Central memory CD8-positive, alpha-beta T cell (primary cell): ENCODE data around the gene GTPBP10.
A peak's percentile ranks its signal among the peaks of the same experiment; 100 is the strongest.

Source experiments
- ATAC-seq: fragments of 150-1000 bp; cut with Tn5 transposase; replicated peaks from 2 replicates; pipeline ENCODE4 v1.10.0; 2022; ENCODE audit warnings: mild to moderate bottlenecking, moderate FRiP score, moderate number of reproducible peaks; ENCODE audit not compliant: poor library complexity, severe bottlenecking; ENCODE audit errors: extremely low read depth
- DNase-seq, 2 donors: peaks; one replicate each; pipeline ENCODE4 v3.0.0; 2021; ENCODE audit warnings: low spot score in 2 of 2
- H3K27ac Mint-ChIP-seq: one replicate; pipeline ENCODE4 v1.8.0; 2022; ENCODE audit warnings: low read depth, mild to moderate bottlenecking, moderate library complexity, mixed read lengths
- H3K27me3 Mint-ChIP-seq: one replicate; pipeline ENCODE4 v1.8.0; 2022; ENCODE audit warnings: mixed read lengths
- H3K36me3 Mint-ChIP-seq: one replicate; pipeline ENCODE4 v1.8.0; 2022; ENCODE audit warnings: mild to moderate bottlenecking, moderate library complexity, mixed read lengths; ENCODE audit not compliant: insufficient read depth
- H3K4me1 Mint-ChIP-seq: one replicate; pipeline ENCODE4 v1.8.0; 2022; ENCODE audit warnings: mixed read lengths
- H3K4me3 Mint-ChIP-seq: one replicate; pipeline ENCODE4 v1.8.0; 2022; ENCODE audit warnings: mild to moderate bottlenecking, moderate library complexity, mixed read lengths
- H3K9me3 Mint-ChIP-seq: one replicate; pipeline ENCODE4 v1.8.0; 2022; ENCODE audit warnings: mixed read lengths

Gene GTPBP10

GRCh38 chr7:90346336-90347125 is at the start of gene GTPBP10:
TSS of gene GTPBP10 (plus strand) at chr7:90346716. CDS start at chr7:90346742, 26 bp downstream.
- no peaks in the 10 kb centered on the region for H3K9me3 Mint-ChIP-seq
- peaks cover 11% of the 10 kb centered on the region for H3K36me3 Mint-ChIP-seq
- peak within 1 kb of the TSS; percentile 92 for H3K4me3 Mint-ChIP-seq
- DNase-seq (peak; percentile 91 to 92), ATAC-seq (peak; percentile 94)
- peaks cover 49% of the 10 kb centered on the region for H3K4me1 Mint-ChIP-seq
- H3K27ac Mint-ChIP-seq: peak within 1 kb of the TSS; percentile 97
- H3K27me3 Mint-ChIP-seq: no peaks in the 10 kb centered on the region

- Mint-ChIP-seq H3K4me3 (no peak overlapping the region), H3K9me3 (no peaks in the 10 kb centered on the region), H3K27me3 (peaks cover 13% of the 10 kb centered on the region), H3K27ac (no peak overlapping the region), H3K4me1 (no peaks in the 10 kb centered on the region), H3K36me3 (no peaks in the 10 kb centered on the region)
- DNase-seq (no peak), ATAC-seq (peak; percentile 32)
These were observed 48.1 kb upstream of the GTPBP10 start for GRCh38 chr7:90298145-90299038.

- H3K4me3 Mint-ChIP-seq: no peak overlapping the region
- H3K27me3 Mint-ChIP-seq: peaks cover 18% of the 10 kb centered on the region
- ATAC-seq (no peak), DNase-seq (no peak)
- H3K9me3 Mint-ChIP-seq: no peaks in the 10 kb centered on the region
- H3K4me1 Mint-ChIP-seq: no peaks in the 10 kb centered on the region
- H3K36me3 Mint-ChIP-seq: no peaks in the 10 kb centered on the region
- no peak overlapping the region for H3K27ac Mint-ChIP-seq
These were observed 43.3 kb upstream of the GTPBP10 start for GRCh38 chr7:90303241-90303640.

- Mint-ChIP-seq H3K4me3 (no peak overlapping the region), H3K4me1 (no peaks in the 10 kb centered on the region), H3K27ac (no peak overlapping the region), H3K9me3 (no peaks in the 10 kb centered on the region), H3K27me3 (peaks cover 45% of the 10 kb centered on the region), H3K36me3 (no peaks in the 10 kb centered on the region)
- no peak for ATAC-seq
- no peak for DNase-seq
These were observed 36.6 kb upstream of the GTPBP10 start for GRCh38 chr7:90309872-90310271.

- DNase-seq (no peak), ATAC-seq (no peak)
- Mint-ChIP-seq H3K9me3 (no peaks in the 10 kb centered on the region), H3K27ac (no peak overlapping the region), H3K4me3 (no peak overlapping the region), H3K27me3 (peaks cover 47% of the 10 kb centered on the region), H3K4me1 (no peaks in the 10 kb centered on the region), H3K36me3 (no peaks in the 10 kb centered on the region)
These were observed 35.3 kb upstream of the GTPBP10 start for GRCh38 chr7:90311175-90311574.

GRCh38 chr7:90312745-90313144 is 33.8 kb upstream of the GTPBP10 start:
- DNase-seq (no peak), ATAC-seq (no peak)
- H3K36me3 Mint-ChIP-seq: no peaks in the 10 kb centered on the region
- no peak overlapping the region for H3K27ac Mint-ChIP-seq
- no peaks in the 10 kb centered on the region for H3K9me3 Mint-ChIP-seq
- no peak overlapping the region for H3K4me3 Mint-ChIP-seq
- peaks cover 49% of the 10 kb centered on the region for H3K27me3 Mint-ChIP-seq
- H3K4me1 Mint-ChIP-seq: no peaks in the 10 kb centered on the region

- H3K4me1 Mint-ChIP-seq: no peaks in the 10 kb centered on the region
- ATAC-seq (no peak), DNase-seq (no peak)
- H3K27ac Mint-ChIP-seq: no peak overlapping the region
- peaks cover 56% of the 10 kb centered on the region for H3K27me3 Mint-ChIP-seq
- H3K9me3 Mint-ChIP-seq: no peaks in the 10 kb centered on the region
- no peaks in the 10 kb centered on the region for H3K36me3 Mint-ChIP-seq
- no peak overlapping the region for H3K4me3 Mint-ChIP-seq
These were observed 32.6 kb upstream of the GTPBP10 start for GRCh38 chr7:90313907-90314306.

GRCh38 chr7:90320014-90320413 is 26.5 kb upstream of the GTPBP10 start:
- peaks cover 75% of the 10 kb centered on the region for H3K27me3 Mint-ChIP-seq
- no peaks in the 10 kb centered on the region for H3K9me3 Mint-ChIP-seq
- H3K4me3 Mint-ChIP-seq: no peak overlapping the region
- no peaks in the 10 kb centered on the region for H3K36me3 Mint-ChIP-seq
- no peak overlapping the region for H3K27ac Mint-ChIP-seq
- no peak for ATAC-seq
- DNase-seq: no peak
- no peaks in the 10 kb centered on the region for H3K4me1 Mint-ChIP-seq

GRCh38 chr7:90320418-90320800 is 26.1 kb upstream of the GTPBP10 start:
- H3K36me3 Mint-ChIP-seq: no peaks in the 10 kb centered on the region
- no peak overlapping the region for H3K27ac Mint-ChIP-seq
- no peak overlapping the region for H3K4me3 Mint-ChIP-seq
- no peak for ATAC-seq
- peaks cover 71% of the 10 kb centered on the region for H3K27me3 Mint-ChIP-seq
- no peaks in the 10 kb centered on the region for H3K4me1 Mint-ChIP-seq
- DNase-seq: no peak
- no peaks in the 10 kb centered on the region for H3K9me3 Mint-ChIP-seq

GRCh38 chr7:90320801-90321494 is 25.6 kb upstream of the GTPBP10 start, which contains the start of gene FAM237B:
TSS of gene FAM237B (minus strand) at chr7:90321304. CDS start at chr7:90319748, 1,556 bp downstream.
- Mint-ChIP-seq H3K4me3 (no peak within 1 kb of the TSS), H3K4me1 (no peaks in the 10 kb centered on the region), H3K27ac (no peak within 1 kb of the TSS), H3K27me3 (peaks cover 71% of the 10 kb centered on the region), H3K9me3 (no peaks in the 10 kb centered on the region), H3K36me3 (no peaks in the 10 kb centered on the region)
- ATAC-seq: no peak
- DNase-seq: no peak

GRCh38 chr7:90322837-90323236 is 23.7 kb upstream of the GTPBP10 start:
- DNase-seq: no peak
- no peak overlapping the region for H3K4me3 Mint-ChIP-seq
- no peaks in the 10 kb centered on the region for H3K36me3 Mint-ChIP-seq
- H3K9me3 Mint-ChIP-seq: no peaks in the 10 kb centered on the region
- no peaks in the 10 kb centered on the region for H3K4me1 Mint-ChIP-seq
- H3K27ac Mint-ChIP-seq: no peak overlapping the region
- peaks cover 63% of the 10 kb centered on the region for H3K27me3 Mint-ChIP-seq
- ATAC-seq: no peak

- Mint-ChIP-seq H3K9me3 (no peaks in the 10 kb centered on the region), H3K4me1 (no peaks in the 10 kb centered on the region), H3K36me3 (peaks cover 2% of the 10 kb centered on the region), H3K27me3 (peaks cover 32% of the 10 kb centered on the region), H3K4me3 (no peak overlapping the region), H3K27ac (no peak overlapping the region)
- ATAC-seq (no peak), DNase-seq (no peak)
These were observed 20.0 kb upstream of the GTPBP10 start for GRCh38 chr7:90326500-90326899.
